Spleen (tissue), 7 donors: ENCODE results near the gene STAC.

ENCODE experiments used
- POLR2A ChIP-seq, 3 donors: fragments of 450-650 bp; IDR thresholded peaks; one replicate each; pipeline ENCODE4 v1.5.1; 2017; ENCODE audit warnings: antibody characterized with exemption in 3 of 3, mild to moderate bottlenecking in 1 of 3
- POLR2AphosphoS5 ChIP-seq, 3 donors: sonication (generic); formaldehyde crosslinking; IDR thresholded peaks; one replicate each; pipeline ENCODE4 v1.5.1; 2017; ENCODE audit warnings: antibody characterized with exemption in 3 of 3
- TF ChIP-seq, protein P1 (sequence below), 11 experiments: fragments of 200-600 bp in 7 of 11; fragments of 450-650 bp in 4 of 11; sonication (generic) in 4 of 11; IDR thresholded peaks in 8 of 11; conservative IDR thresholded peaks in 3 of 11; 1 replicate in 7 of 11; 2 replicates in 4 of 11; pipeline versions ENCODE4 v1.4.0 to v1.8.0; 2016 to 2021; ENCODE audit warnings: antibody characterized with exemption in 11 of 11, inconsistent platforms in 4 of 11, mild to moderate bottlenecking in 1 of 11
- donor health status: DM: no; HTN: no; CAD: no; lungs with moderate emphysema.
- donor health status: DM: no; HTN: no; CAD: no.
- donor health status: DM: no; HTN: no; CAD: no.

DNA sequence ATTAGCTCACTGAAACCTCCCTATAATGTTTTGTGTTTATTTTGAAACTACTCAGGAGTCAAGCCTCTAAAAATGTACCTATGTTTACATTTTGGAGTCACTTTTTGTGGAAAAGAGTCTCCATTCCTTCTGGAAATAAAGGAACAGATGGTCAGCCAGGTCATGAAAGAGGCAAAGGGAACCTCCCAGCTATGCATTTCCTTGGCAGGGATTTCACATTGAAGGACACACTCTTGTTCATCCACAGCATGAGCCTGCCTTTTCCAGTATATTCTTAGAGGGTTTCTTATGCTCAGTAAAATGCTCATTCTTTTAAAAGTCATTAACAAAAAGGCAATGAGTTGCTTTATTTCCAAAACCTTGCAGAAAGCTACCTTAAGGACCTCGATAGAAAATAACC is 20.8 kb downstream of the STAC start:
- TF ChIP-seq, protein P1, sequence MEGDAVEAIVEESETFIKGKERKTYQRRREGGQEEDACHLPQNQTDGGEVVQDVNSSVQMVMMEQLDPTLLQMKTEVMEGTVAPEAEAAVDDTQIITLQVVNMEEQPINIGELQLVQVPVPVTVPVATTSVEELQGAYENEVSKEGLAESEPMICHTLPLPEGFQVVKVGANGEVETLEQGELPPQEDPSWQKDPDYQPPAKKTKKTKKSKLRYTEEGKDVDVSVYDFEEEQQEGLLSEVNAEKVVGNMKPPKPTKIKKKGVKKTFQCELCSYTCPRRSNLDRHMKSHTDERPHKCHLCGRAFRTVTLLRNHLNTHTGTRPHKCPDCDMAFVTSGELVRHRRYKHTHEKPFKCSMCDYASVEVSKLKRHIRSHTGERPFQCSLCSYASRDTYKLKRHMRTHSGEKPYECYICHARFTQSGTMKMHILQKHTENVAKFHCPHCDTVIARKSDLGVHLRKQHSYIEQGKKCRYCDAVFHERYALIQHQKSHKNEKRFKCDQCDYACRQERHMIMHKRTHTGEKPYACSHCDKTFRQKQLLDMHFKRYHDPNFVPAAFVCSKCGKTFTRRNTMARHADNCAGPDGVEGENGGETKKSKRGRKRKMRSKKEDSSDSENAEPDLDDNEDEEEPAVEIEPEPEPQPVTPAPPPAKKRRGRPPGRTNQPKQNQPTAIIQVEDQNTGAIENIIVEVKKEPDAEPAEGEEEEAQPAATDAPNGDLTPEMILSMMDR (IDR thresholded peaks at IDR 0.05 in 8 of 11, conservative IDR thresholded peaks at IDR 0.05 in 3 of 11) = no peak
- TF ChIP-seq POLR2A (IDR thresholded peaks at IDR 0.05) (no peak), POLR2AphosphoS5 (IDR thresholded peaks at IDR 0.05) (no peak)
